Stimulated activated CD4-positive, alpha-beta T cell treated with anti-CD3 and anti-CD28 coated beads, Interleukin-2, amount 100 ng/mL, for 48 hours (primary cell): Measurements from ENCODE around the gene HHAT.
A peak's percentile ranks its signal among the peaks of the same experiment; 100 is the strongest.

Experiments
- DNase-seq, 2 donors: peaks; one replicate each; pipeline ENCODE4 v3.0.0-alpha.2; 2020

The HHAT gene

GRCh38 chr1:210360852-210361477 is 32.3 kb downstream of the HHAT start:
- no peak for DNase-seq

GRCh38 chr1:210361665-210362064 is 33.0 kb downstream of the HHAT start:
- no peak for DNase-seq

- DNase-seq, result no peak
These were observed 33.8 kb downstream of the HHAT start for GRCh38 chr1:210362526-210362925.

GRCh38 chr1:210363119-210363518 is 34.4 kb downstream of the HHAT start:
- no peak for DNase-seq

GRCh38 chr1:210364479-210364878 is 35.8 kb downstream of the HHAT start:
- no peak for DNase-seq

GRCh38 chr1:210366767-210367166 is 38.1 kb downstream of the HHAT start:
- no peak for DNase-seq

- DNase-seq, result no peak
These were observed 38.9 kb downstream of the HHAT start for GRCh38 chr1:210367566-210367965.

GRCh38 chr1:210369425-210369824 is 40.7 kb downstream of the HHAT start:
- no peak for DNase-seq

- no peak for DNase-seq
These were observed 43.2 kb downstream of the HHAT start for GRCh38 chr1:210371916-210372315.

GRCh38 chr1:210372491-210372890 is 43.8 kb downstream of the HHAT start:
- no peak for DNase-seq

GRCh38 chr1:210372931-210373627 is 44.4 kb downstream of the HHAT start:
- DNase-seq, result no peak

GRCh38 chr1:210373628-210373877 is 44.9 kb downstream of the HHAT start:
- DNase-seq, result no peak

GRCh38 chr1:210373878-210374599 is 45.3 kb downstream of the HHAT start:
- DNase-seq, result peak; percentile 72 to 73

GRCh38 chr1:210374600-210374953 is 45.9 kb downstream of the HHAT start:
- no peak for DNase-seq

GRCh38 chr1:210376836-210377372 is 48.2 kb downstream of the HHAT start:
- no peak for DNase-seq

- no peak for DNase-seq
These were observed 49.1 kb downstream of the HHAT start for GRCh38 chr1:210377731-210378333.

GRCh38 chr1:210378736-210379135 is 50.0 kb downstream of the HHAT start:
- no peak for DNase-seq

GRCh38 chr1:210381934-210382333 is 53.2 kb downstream of the HHAT start:
- no peak for DNase-seq

- no peak for DNase-seq
These were observed 55.9 kb downstream of the HHAT start for GRCh38 chr1:210384625-210385024.

GRCh38 chr1:210385228-210385627 is 56.5 kb downstream of the HHAT start:
- DNase-seq, result no peak

- no peak for DNase-seq
These were observed 65.6 kb downstream of the HHAT start for GRCh38 chr1:210394281-210394821.

- no peak for DNase-seq
These were observed 67.8 kb downstream of the HHAT start for GRCh38 chr1:210396541-210396940.

GRCh38 chr1:210397252-210397651 is 68.5 kb downstream of the HHAT start:
- DNase-seq, result no peak

- DNase-seq, result no peak
These were observed 69.0 kb downstream of the HHAT start for GRCh38 chr1:210397681-210398080.
